IPS DF 6.9 (cell line): ENCODE results near the gene UBTD1.
"Not testable (repeated sequence)": the region's sequence is repeated elsewhere in the genome, so short reads cannot be mapped to it uniquely, and the experiment has no call there.

ENCODE experiments used
- DNase-seq: peaks from one replicate; pipeline ENCODE4 v3.0.0-alpha.2; 2013; ENCODE audit warnings: low read depth, low spot score
- H3K27ac ChIP-seq: one replicate; pipeline ENCODE4 v1.5.1; 2013; ENCODE audit warnings: low read length, control low read depth
- H3K27me3 ChIP-seq: 2 replicates; pipeline ENCODE4 v1.6.1; 2013; ENCODE audit warnings: mild to moderate bottlenecking, low read length; ENCODE audit not compliant: control insufficient read depth, insufficient read depth
- H3K36me3 ChIP-seq: 2 replicates; pipeline ENCODE4 v1.6.1; 2013; ENCODE audit warnings: low read length; ENCODE audit not compliant: control insufficient read depth, insufficient read depth
- H3K4me1 ChIP-seq: 2 replicates; pipeline ENCODE4 v1.6.1; 2013; ENCODE audit warnings: low read length; ENCODE audit not compliant: control insufficient read depth, insufficient read depth
- H3K4me3 ChIP-seq: 2 replicates; pipeline ENCODE4 v1.5.1; 2013; ENCODE audit warnings: mild to moderate bottlenecking, low read length
- H3K9me3 ChIP-seq: 2 replicates; pipeline ENCODE4 v1.6.1; 2013; ENCODE audit warnings: low read length, inconsistent platforms; ENCODE audit not compliant: control insufficient read depth, insufficient read depth
- WGBS: extraction: QIAGEN DNeasy Blood & Tissue Kit; methylation state at CpG from one replicate; pipeline ENCODE4 v1.1.7; 2013; ENCODE audit warnings: mixed read lengths, missing lambda C conversion rate; ENCODE audit not compliant: insufficient read length, insufficient coverage; 5-methylcytosine and 5-hydroxymethylcytosine counted together

The UBTD1 gene

DNA sequence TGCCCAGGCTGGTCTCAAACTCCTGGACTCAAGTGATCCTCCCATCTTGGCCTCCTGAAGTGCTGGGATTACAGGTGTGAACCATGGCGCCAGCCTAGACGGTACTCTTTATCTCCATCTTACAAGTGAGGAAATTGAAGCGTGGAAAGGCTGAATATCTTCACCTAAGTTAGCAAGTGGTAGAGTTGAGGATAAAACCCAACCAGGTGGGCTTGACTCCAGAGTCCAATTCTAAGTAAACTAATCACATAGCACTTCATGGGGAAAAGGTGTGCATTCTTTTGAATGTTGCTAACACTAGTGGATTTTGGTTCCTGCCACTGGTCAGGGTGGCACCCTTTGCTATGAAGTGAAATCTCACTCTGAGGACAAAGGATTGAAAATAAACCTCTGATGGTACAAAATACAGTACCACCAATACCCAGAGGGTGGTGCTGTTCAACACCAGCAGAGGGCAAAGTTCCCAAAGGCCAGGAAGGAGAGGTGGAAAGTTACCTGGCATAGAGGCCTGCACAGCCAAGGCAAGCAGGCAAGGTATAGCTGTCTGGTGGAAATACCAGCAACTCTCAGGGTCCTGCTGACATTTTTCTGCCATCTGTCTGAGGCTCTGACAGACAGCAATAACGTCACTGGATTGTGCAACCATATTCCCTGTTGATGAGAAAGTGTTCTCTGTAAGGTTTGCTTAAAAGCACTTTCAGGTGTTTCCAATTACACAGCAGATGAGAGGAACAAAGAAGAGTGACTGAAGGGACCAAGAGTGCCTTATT is 35.2 kb upstream of the UBTD1 start:
- no peak overlapping the region for H3K4me3 ChIP-seq
- H3K27ac ChIP-seq: no peak overlapping the region
- no peaks in the 10 kb centered on the region for H3K27me3 ChIP-seq
- WGBS: no CpG with 5 or more reads among the region's 4 CpGs
- H3K4me1 ChIP-seq: no peaks in the 10 kb centered on the region
- DNase-seq: peak; percentile 64
- H3K9me3 ChIP-seq: no peaks in the 10 kb centered on the region
- peaks cover 65% of the 10 kb centered on the region for H3K36me3 ChIP-seq

DNA sequence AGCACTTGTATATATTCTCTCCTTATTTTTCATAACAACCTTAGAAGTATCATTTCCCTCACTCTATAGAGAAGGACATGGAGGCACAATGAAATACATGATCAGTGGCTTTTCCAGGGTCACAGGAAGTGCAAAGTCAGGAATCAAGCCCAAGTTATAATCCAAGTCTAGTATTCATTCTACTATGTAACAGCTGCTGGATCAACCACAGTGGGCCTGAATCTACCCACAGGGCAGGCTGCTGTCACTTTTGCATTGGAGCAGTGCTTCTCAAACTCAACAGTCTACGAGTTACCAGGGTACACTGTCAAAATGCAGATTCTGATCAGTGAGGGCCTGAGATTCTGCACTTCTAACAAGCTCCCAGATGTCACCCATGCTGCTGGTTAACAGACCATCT is 34.5 kb upstream of the UBTD1 start:
- no CpG with 5 or more reads among the region's 1 CpG for WGBS
- no peaks in the 10 kb centered on the region for H3K4me1 ChIP-seq

DNA sequence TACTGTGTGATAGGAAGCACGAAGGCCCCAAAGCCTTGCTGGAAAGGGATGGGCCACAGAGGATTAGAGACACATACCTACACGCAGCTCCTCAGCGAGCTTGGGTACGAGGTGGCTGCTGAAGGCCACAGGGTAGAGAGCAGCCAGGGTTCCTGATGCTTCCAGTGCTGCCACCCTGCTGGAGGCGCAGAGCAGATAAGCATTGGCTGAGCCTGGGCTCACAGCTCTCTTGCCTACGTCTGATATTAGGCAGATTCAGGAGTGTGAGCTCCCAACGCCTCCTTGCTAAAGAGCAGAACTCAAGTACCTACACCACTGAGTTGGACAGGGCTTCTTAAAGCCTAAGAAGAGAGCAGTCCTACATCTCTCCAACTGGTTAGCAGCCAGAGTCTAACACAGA is 32.7 kb upstream of the UBTD1 start:
- no peak overlapping the region for H3K27ac ChIP-seq
- peaks cover 62% of the 10 kb centered on the region for H3K36me3 ChIP-seq
- no peaks in the 10 kb centered on the region for H3K4me1 ChIP-seq
- no CpG with 5 or more reads among the region's 7 CpGs for WGBS
- DNase-seq: no peak
- no peak overlapping the region for H3K4me3 ChIP-seq
- no peaks in the 10 kb centered on the region for H3K9me3 ChIP-seq
- H3K27me3 ChIP-seq: no peaks in the 10 kb centered on the region

More for the DNA sequence above, 34.5 kb upstream of the UBTD1 start:
- H3K9me3 ChIP-seq: no peaks in the 10 kb centered on the region
- no peak overlapping the region for H3K27ac ChIP-seq
- DNase-seq: no peak
- no peak overlapping the region for H3K4me3 ChIP-seq
- no peaks in the 10 kb centered on the region for H3K27me3 ChIP-seq
- peaks cover 63% of the 10 kb centered on the region for H3K36me3 ChIP-seq

DNA sequence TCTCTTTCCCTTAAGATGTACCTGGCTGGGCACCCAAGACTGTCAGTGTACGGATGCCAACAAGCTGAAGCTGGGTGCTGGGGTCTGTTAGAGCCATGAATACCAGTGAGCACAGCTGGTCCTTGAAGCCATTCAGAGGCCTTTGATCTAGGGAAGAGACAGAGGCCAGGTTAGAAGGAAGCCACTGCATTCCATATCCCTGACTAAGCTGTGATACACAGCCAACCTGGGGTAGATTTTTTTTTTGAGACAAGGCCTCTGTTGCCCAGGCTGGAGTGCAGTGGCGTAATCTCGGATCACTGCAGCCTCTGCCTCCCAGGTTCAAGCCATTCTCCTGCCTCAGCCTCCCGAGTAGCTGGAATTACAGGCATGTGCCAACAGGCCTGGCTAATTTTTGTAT is 32.0 kb upstream of the UBTD1 start:
- H3K27ac ChIP-seq: no peak overlapping the region
- H3K4me3 ChIP-seq: no peak overlapping the region
- no peaks in the 10 kb centered on the region for H3K9me3 ChIP-seq
- H3K36me3 ChIP-seq: peaks cover 54% of the 10 kb centered on the region
- DNase-seq: no peak
- no CpG with 5 or more reads among the region's 4 CpGs for WGBS
- no peaks in the 10 kb centered on the region for H3K4me1 ChIP-seq
- no peaks in the 10 kb centered on the region for H3K27me3 ChIP-seq

DNA sequence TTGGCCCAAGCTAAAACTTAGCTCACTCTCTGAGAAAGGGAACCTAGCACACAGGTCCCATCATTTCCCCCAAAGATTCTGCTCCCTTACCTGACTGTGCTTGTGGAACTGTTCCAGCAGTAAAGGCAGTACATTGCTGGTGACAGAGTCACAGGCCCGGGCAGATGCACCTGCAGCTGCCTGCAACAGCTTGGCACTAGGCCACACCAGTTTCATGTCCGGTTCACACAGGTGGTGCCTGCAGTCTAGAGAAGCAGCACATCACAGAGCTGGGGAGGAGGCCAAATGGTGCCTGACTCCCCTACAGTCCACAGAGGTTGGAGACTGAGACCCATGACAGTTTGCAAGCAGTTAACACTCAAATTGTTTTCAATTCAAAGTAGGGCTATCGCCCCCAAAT is 30.6 kb upstream of the UBTD1 start:
- no peak overlapping the region for H3K27ac ChIP-seq
- WGBS: no CpG with 5 or more reads among the region's 3 CpGs
- no peaks in the 10 kb centered on the region for H3K4me1 ChIP-seq
- H3K27me3 ChIP-seq: no peaks in the 10 kb centered on the region
- DNase-seq: no peak
- H3K9me3 ChIP-seq: no peaks in the 10 kb centered on the region
- no peak overlapping the region for H3K4me3 ChIP-seq
- H3K36me3 ChIP-seq: peaks cover 43% of the 10 kb centered on the region

DNA sequence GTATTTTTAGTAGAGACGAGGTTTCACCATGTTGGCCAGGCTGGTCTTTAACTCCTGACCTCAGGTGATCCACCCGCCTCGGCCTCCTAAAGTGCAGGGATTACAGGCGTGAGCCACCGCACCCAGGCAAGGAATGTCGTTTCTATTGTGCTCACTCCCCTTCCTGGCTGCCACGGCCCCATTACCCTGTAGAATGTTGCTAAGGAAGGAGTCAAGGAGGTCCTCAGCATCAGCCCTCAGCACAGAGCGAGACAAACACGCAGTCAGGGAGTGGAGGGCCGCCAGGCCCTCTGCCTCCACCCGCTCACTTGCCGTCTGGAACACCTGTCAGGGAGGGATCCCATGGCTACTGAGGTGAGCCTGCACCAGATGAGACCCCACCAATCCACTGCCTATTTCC is 29.9 kb upstream of the UBTD1 start:
- peaks cover 43% of the 10 kb centered on the region for H3K36me3 ChIP-seq
- H3K27ac ChIP-seq: not testable (repeated sequence)

DNA sequence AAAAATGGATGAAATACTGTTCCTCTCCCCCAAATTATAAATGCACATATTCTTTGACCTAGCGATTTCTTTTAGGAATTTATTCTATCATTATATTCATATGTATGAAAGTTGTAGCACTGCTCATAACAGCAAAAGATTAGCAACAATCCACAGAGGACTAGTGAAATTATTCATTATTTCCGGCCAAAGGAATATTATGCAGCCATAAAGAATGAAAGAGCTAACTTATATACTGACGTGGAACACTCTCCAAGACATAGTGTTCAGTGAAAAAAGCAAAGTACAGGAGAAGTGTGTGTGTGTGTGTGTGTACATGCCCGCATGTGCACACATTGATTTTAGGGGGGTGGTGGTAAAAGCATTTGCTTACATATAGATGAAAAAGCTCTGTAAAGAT is 23.8 kb upstream of the UBTD1 start:
- DNase-seq: no peak
- Histone ChIP-seq H3K36me3 (peaks cover 23% of the 10 kb centered on the region; the same call in 1 of the 2 replicates), H3K27ac (no peak overlapping the region), H3K4me3 (no peak overlapping the region), H3K27me3 (no peaks in the 10 kb centered on the region), H3K4me1 (peaks cover 1% of the 10 kb centered on the region; the same call in 1 of the 2 replicates), H3K9me3 (no peaks in the 10 kb centered on the region)
- no CpG with 5 or more reads among the region's 4 CpGs for WGBS

More for the DNA sequence above, 29.9 kb upstream of the UBTD1 start:
- H3K4me3 ChIP-seq, H3K27me3 ChIP-seq, H3K4me1 ChIP-seq, H3K9me3 ChIP-seq, DNase-seq: not testable (repeated sequence)
- WGBS: no CpG with 5 or more reads among the region's 12 CpGs

DNA sequence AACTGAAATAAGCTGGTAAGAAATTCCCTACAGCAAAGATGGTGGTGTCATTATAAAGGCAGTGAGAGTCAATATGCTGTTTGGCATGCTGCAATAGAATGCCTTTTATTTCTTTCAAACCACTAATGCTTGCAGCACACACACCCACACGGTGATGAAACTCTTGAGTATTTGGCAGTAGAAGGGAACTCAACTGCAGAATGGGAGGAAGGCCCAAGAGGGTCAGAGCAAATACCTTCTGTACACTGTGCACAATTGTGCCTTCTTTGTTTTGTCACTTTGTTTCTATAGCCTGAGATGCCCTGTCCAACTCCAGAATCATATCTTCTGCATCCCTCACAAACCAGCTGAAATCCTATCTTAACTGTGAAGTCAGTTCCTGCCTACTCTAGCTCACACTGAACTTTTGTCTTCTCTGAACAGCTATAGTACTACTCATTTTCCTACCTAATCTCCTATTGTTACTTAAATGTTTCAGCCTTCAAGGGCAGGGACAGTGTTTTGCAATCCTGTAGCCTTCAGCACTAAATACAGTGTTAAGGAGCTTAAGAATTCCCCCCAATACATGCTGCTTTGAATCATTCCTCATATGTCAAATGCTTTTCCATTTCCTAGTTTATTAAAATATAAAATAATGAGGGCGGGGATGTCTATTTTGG is 22.7 kb upstream of the UBTD1 start:
- peaks cover 15% of the 10 kb centered on the region; the same call in 1 of the 2 replicates for H3K36me3 ChIP-seq
- H3K4me1 ChIP-seq: peaks cover 1% of the 10 kb centered on the region; the same call in 1 of the 2 replicates
- H3K27me3 ChIP-seq: no peaks in the 10 kb centered on the region
- H3K27ac ChIP-seq: no peak overlapping the region
- no peaks in the 10 kb centered on the region for H3K9me3 ChIP-seq
- no peak overlapping the region for H3K4me3 ChIP-seq
- DNase-seq: no peak
- no CpG with 5 or more reads among the region's 2 CpGs for WGBS

DNA sequence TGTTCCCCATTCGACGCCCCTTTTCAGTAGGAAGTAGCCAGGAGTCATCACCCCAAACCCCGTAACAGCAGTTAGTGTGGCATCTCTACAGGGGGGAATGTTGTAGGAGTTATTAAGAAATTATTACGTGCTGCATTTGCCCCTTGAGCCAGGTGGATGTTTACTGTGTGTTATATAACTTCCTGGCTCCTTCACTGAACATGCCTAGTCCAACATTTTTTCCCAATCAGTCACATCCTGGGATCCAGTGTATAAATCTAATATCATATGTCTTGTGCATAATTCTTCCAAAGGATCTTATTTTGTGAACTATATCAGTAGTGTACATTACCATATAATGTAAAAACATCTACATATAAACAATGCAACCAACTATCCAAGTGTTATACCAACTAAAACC is 19.3 kb upstream of the UBTD1 start:
- H3K27ac ChIP-seq, DNase-seq, H3K4me1 ChIP-seq, H3K27me3 ChIP-seq, H3K4me3 ChIP-seq, H3K9me3 ChIP-seq: not testable (repeated sequence)
- H3K36me3 ChIP-seq: peaks cover 11% of the 10 kb centered on the region; the same call in 1 of the 2 replicates
- WGBS: no CpG with 5 or more reads among the region's 4 CpGs

DNA sequence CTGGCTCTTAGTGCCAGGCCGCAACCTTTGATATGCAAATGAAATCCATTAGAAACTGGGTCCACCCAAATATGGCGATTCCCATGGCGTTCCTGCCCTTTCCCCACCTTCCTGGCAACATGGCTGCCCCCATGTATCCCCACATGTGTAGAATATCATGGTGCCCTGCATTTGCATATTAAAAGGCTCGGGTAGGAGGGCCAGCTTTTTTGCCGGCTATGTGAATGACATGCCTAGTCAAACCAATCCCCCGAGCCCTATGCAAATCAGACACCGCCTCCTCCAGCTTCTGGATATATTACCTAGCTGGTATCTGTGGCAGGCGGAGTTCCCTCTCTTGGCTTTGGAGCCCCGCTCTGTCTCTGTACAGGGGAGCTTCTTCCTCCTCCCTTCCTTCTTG is 18.8 kb upstream of the UBTD1 start:
- no peak overlapping the region for H3K27ac ChIP-seq
- peak; percentile 90 for DNase-seq
- no CpG with 5 or more reads among the region's 9 CpGs for WGBS
- peaks cover 1% of the 10 kb centered on the region; the same call in 1 of the 2 replicates for H3K4me1 ChIP-seq
- H3K27me3 ChIP-seq: no peaks in the 10 kb centered on the region
- H3K36me3 ChIP-seq: peaks cover 11% of the 10 kb centered on the region; the same call in 1 of the 2 replicates
- no peaks in the 10 kb centered on the region for H3K9me3 ChIP-seq
- H3K4me3 ChIP-seq: no peak overlapping the region
